Natural killer cell (primary cell): ENCODE data around the gene KRT40. TPM values are rescaled to one million over a fixed set of nuclear protein-coding genes. Genes with fewer than 3 reads are reported as not detected.
A peak's percentile ranks its signal among the peaks of the same experiment; 100 is the strongest.

Experiments
- ATAC-seq, 3 donors: fragments of 150-1000 bp in 2 of 3; fragments of 200-7000 bp in 1 of 3; cut with Tn5 transposase; 1 replicate in 1 of 3; 2 replicates in 2 of 3; pipeline ENCODE4 v1.10.0; 2021; ENCODE audit warnings: mild to moderate bottlenecking in 2 of 3, moderate library complexity in 2 of 3
- DNase-seq, 2 donors: peaks; one replicate each; pipeline versions ENCODE4 v3.0.0 to v3.0.0-alpha.2; 2013 to 2021; ENCODE audit warnings: mixed read lengths in 1 of 2
- H3K27ac ChIP-seq: one replicate; pipeline ENCODE4 v1.5.1; 2013; ENCODE audit warnings: mild to moderate bottlenecking, low read length
- H3K27me3 ChIP-seq: one replicate; pipeline ENCODE4 v1.6.1; 2013; ENCODE audit warnings: low read length; ENCODE audit not compliant: control insufficient read depth, insufficient read depth
- H3K36me3 ChIP-seq: one replicate; pipeline ENCODE4 v1.6.1; 2013; ENCODE audit warnings: low read length; ENCODE audit not compliant: control insufficient read depth, insufficient read depth
- H3K4me1 ChIP-seq: one replicate; pipeline ENCODE4 v1.6.1; 2013; ENCODE audit warnings: low read length; ENCODE audit not compliant: control insufficient read depth, insufficient read depth
- H3K4me3 ChIP-seq: one replicate; pipeline ENCODE4 v1.5.1; 2013; ENCODE audit warnings: low read length
- H3K9me3 ChIP-seq: one replicate; pipeline ENCODE4 v1.6.1; 2013; ENCODE audit warnings: low read length; ENCODE audit not compliant: control insufficient read depth, insufficient read depth
- H3K27ac Mint-ChIP-seq, 2 donors: one replicate each; pipeline ENCODE4 v1.8.0; 2022; ENCODE audit warnings: mild to moderate bottlenecking in 2 of 2, mixed read lengths in 2 of 2, moderate library complexity in 1 of 2
- H3K27me3 Mint-ChIP-seq, 2 donors: one replicate each; pipeline ENCODE4 v1.8.0; 2022; ENCODE audit warnings: low read depth in 2 of 2, mixed read lengths in 2 of 2
- H3K36me3 Mint-ChIP-seq: one replicate; pipeline ENCODE4 v1.8.0; 2022; ENCODE audit warnings: mixed read lengths
- H3K4me1 Mint-ChIP-seq, 2 donors: one replicate each; pipeline ENCODE4 v1.8.0; 2022; ENCODE audit warnings: mixed read lengths in 2 of 2
- H3K4me3 Mint-ChIP-seq: one replicate; pipeline ENCODE4 v1.8.0; 2022; ENCODE audit warnings: mild to moderate bottlenecking, moderate library complexity, mixed read lengths
- H3K9me3 Mint-ChIP-seq, 2 donors: one replicate each; pipeline ENCODE4 v1.8.0; 2022; ENCODE audit warnings: mixed read lengths in 2 of 2
- WGBS: methylation state at CpG from one replicate; pipeline ENCODE4 v1.1.7; 2013; ENCODE audit warnings: missing lambda C conversion rate; ENCODE audit not compliant: insufficient coverage; 5-methylcytosine and 5-hydroxymethylcytosine counted together
- intact Hi-C: fragments of 100-400 bp; cut with micrococcal nuclease; formaldehyde crosslinking; loops from one replicate; pipeline ENCODE4 v1.14.2; 2022
- total RNA-seq, 4 donors: library from RNA; stranded (reverse); fragments of 120-200 nt in 1 of 4; gene quantifications; one replicate each; pipeline versions ENCODE4 v1.2.3 to v1.2.4, GENCODE V29; 2013 to 2022
- TF ChIP-seq, protein P1 (sequence below): fragments of 200-600 bp; IDR thresholded peaks from one replicate; pipeline ENCODE4 v1.8.0; 2022; ENCODE audit warnings: antibody characterized with exemption

Gene KRT40
- total RNA-seq, 3 donors from 2014 or later (not counting 1 experiment from before 2014, with no cell fraction given), result not detected

DNA sequence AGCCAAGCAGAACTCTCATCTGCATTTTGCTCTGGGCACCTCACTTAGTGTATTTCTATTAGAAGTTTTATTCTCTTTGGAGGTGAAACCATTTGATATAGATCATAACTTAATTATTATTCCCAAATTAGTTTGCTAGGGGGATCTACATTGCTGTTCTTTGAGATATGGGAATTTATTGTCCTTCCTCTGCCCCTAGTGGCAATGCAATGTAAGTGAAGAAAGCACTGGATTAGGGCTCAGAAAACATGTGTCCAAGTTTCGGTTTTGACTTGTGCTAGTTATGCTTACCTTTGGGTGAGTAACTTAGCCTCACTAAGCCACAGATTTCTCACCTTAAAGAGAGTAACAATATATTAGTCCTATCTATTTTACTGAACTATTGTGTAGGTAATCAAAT is 20.3 kb downstream of the KRT40 start:
- H3K27ac Mint-ChIP-seq, result no peak overlapping the region
- peak in 2 of 3 donors; percentile 46 to 69 for ATAC-seq

DNA sequence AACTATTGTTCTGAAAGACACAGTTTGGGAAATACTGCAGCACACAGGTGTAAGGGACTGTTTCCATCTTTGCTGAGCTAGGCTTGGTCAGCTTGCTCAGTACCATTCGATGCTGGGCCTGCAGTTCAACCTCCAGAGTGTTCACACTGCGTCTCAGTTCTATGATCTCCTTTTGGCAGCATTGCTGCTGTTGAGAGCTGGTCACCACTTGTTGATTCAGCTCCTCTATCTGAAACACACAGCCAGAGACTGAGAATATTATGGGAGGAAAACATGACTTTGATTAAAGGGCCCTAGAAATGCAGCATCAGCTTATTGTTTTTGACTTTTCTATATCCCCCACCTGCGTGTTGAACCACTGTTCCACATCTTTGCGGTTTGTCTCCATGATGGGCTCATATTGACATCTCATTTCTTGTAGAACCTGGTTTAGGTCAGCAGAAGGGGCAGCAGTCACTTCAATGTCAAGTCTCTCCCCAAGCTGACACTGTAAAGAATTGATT is 22.0 kb downstream of the KRT40 start:
- no peaks in the 10 kb centered on the region for H3K9me3 Mint-ChIP-seq
- 79% methylated on average over 4 of the region's 4 CpGs for WGBS
- TF ChIP-seq, protein P1, sequence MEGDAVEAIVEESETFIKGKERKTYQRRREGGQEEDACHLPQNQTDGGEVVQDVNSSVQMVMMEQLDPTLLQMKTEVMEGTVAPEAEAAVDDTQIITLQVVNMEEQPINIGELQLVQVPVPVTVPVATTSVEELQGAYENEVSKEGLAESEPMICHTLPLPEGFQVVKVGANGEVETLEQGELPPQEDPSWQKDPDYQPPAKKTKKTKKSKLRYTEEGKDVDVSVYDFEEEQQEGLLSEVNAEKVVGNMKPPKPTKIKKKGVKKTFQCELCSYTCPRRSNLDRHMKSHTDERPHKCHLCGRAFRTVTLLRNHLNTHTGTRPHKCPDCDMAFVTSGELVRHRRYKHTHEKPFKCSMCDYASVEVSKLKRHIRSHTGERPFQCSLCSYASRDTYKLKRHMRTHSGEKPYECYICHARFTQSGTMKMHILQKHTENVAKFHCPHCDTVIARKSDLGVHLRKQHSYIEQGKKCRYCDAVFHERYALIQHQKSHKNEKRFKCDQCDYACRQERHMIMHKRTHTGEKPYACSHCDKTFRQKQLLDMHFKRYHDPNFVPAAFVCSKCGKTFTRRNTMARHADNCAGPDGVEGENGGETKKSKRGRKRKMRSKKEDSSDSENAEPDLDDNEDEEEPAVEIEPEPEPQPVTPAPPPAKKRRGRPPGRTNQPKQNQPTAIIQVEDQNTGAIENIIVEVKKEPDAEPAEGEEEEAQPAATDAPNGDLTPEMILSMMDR, result no peak
- Histone ChIP-seq H3K36me3 (no peaks in the 10 kb centered on the region), H3K4me1 (no peaks in the 10 kb centered on the region), H3K27ac (no peak overlapping the region), H3K27me3 (no peaks in the 10 kb centered on the region), H3K9me3 (no peaks in the 10 kb centered on the region), H3K4me3 (no peak overlapping the region)
- ATAC-seq (no peak), DNase-seq (no peak)
- no peaks in the 10 kb centered on the region for H3K4me1 Mint-ChIP-seq
- no peaks in the 10 kb centered on the region for H3K36me3 Mint-ChIP-seq
- peaks cover 10 to 22% of the 10 kb centered on the region in 2 donors for H3K27me3 Mint-ChIP-seq
- no peak overlapping the region for H3K4me3 Mint-ChIP-seq
- intact Hi-C loops, result no loop called here
- no peak overlapping the region for H3K27ac Mint-ChIP-seq

More for the DNA sequence above, 20.3 kb downstream of the KRT40 start:
- H3K4me1 Mint-ChIP-seq, result no peaks in the 10 kb centered on the region
- no peak overlapping the region for H3K27ac ChIP-seq
- 71% methylated on average over 1 of the region's 1 CpG for WGBS
- TF ChIP-seq, protein P1, result peak; percentile 72
- peaks cover 8 to 32% of the 10 kb centered on the region in 2 donors for H3K27me3 Mint-ChIP-seq
- H3K4me1 ChIP-seq, result no peaks in the 10 kb centered on the region
- intact Hi-C loops, result no loop called here
- H3K4me3 Mint-ChIP-seq, result no peak overlapping the region
- peak in 1 of 2 donors; percentile 46 for DNase-seq
- no peaks in the 10 kb centered on the region for H3K9me3 Mint-ChIP-seq
- H3K27me3 ChIP-seq, result no peaks in the 10 kb centered on the region
- H3K36me3 Mint-ChIP-seq, result no peaks in the 10 kb centered on the region
- no peaks in the 10 kb centered on the region for H3K36me3 ChIP-seq
- H3K9me3 ChIP-seq, result no peaks in the 10 kb centered on the region
- no peak overlapping the region for H3K4me3 ChIP-seq

DNA sequence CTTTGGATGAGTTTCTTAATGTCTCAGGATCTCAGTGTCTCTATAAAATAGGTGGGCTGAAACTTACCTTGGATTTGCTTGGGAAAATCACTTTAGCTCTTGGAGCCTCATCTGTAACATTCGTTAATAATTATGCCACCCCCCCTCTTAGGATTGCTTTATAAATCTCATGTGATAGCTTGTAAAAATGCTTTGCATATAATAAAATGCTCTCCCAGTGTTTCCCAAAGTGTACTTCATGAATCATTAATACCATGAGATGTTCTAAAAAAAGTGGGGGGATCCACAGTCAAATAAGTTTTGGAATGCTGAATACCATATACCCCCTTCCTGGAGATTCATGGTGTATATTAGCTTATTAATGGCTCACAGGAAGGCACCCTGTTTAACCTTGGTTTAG is 22.5 kb downstream of the KRT40 start:
- TF ChIP-seq, protein P1, result no peak
- no peak for ATAC-seq
- Mint-ChIP-seq H3K4me3 (no peak overlapping the region), H3K27me3 (peaks cover 10 to 25% of the 10 kb centered on the region in 2 donors), H3K4me1 (no peaks in the 10 kb centered on the region), H3K9me3 (no peaks in the 10 kb centered on the region), H3K27ac (no peak overlapping the region), H3K36me3 (no peaks in the 10 kb centered on the region)
- no CpG with 5 or more reads among the region's 1 CpG for WGBS
- H3K36me3 ChIP-seq, result no peaks in the 10 kb centered on the region
- no peaks in the 10 kb centered on the region for H3K9me3 ChIP-seq
- H3K4me3 ChIP-seq, result no peak overlapping the region
- intact Hi-C loops, result no loop called here
- no peak overlapping the region for H3K27ac ChIP-seq
- no peaks in the 10 kb centered on the region for H3K27me3 ChIP-seq
- no peak for DNase-seq
- H3K4me1 ChIP-seq, result no peaks in the 10 kb centered on the region

DNA sequence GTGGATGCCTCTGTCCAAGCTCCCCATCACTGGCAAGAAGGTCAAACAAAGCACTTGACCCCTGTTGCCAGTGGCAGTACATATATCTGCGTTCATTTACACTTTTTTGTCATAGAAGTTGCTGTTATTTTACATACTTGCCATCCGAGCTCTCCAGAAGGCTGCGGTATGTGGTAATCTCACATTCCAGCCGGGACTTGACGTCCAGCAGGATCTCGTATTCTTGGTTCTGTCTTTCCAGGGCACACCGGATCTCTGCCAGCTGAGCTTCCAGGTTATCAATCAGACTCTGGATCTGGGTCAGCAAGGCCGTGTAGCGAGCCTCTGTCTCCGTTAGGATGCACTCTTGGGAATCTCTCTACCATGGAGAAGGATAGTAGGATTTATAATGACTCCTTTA is 24.0 kb downstream of the KRT40 start:
- Histone ChIP-seq H3K27ac (no peak overlapping the region), H3K9me3 (no peaks in the 10 kb centered on the region), H3K4me1 (no peaks in the 10 kb centered on the region), H3K4me3 (no peak overlapping the region), H3K36me3 (no peaks in the 10 kb centered on the region), H3K27me3 (no peaks in the 10 kb centered on the region)
- no peak overlapping the region for H3K4me3 Mint-ChIP-seq
- intact Hi-C loops, result no loop called here
- H3K27me3 Mint-ChIP-seq, result peaks cover 10 to 29% of the 10 kb centered on the region in 2 donors
- no peaks in the 10 kb centered on the region for H3K9me3 Mint-ChIP-seq
- TF ChIP-seq, protein P1, result no peak
- no peak for DNase-seq
- H3K27ac Mint-ChIP-seq, result no peak overlapping the region
- H3K4me1 Mint-ChIP-seq, result no peaks in the 10 kb centered on the region
- H3K36me3 Mint-ChIP-seq, result no peaks in the 10 kb centered on the region
- no peak for ATAC-seq
- WGBS, result 95% methylated on average over 10 of the region's 10 CpGs
